ENCODE data around the gene NGLY1. TPM values are rescaled to one million over a fixed set of nuclear protein-coding genes. Genes with fewer than 3 reads are reported as not detected.

The NGLY1 gene
- total RNA-seq = 10 to 100 TPM; 17.8 to 58.1 (median 32.5) TPM

- 1% methylated on average over 17 of the region's 72 CpGs; no CpG with 5 or more reads in 1 of the 2 donors for WGBS, 2 donors
- peak; percentile 97 to 98 for ATAC-seq (ENCODE audit: low FRiP score in 2 of 2)
- H3K4me3 ChIP-seq = peak within 1 kb of the TSS; percentile 66 to 99 (median 84)
These were observed at the start of gene NGLY1 for GRCh38 chr3:25782938-25783660. TSS of gene NGLY1 (minus strand) at chr3:25783443. CDS start at chr3:25783390, 53 bp downstream.

GRCh38 chr3:25831578-25831977 lies 48.3 kb upstream of the NGLY1 start:
- no peak for TF ChIP-seq POLR2A (IDR thresholded peaks at IDR 0.05)
- TF ChIP-seq EP300 (IDR thresholded peaks at IDR 0.05) = no peak
- TF ChIP-seq POLR2AphosphoS5 (IDR thresholded peaks at IDR 0.05) = no peak
- TF ChIP-seq CTCF (IDR thresholded peaks at IDR 0.05) = no peak
- no peak for DNase-seq

More at GRCh38 chr3:25782938-25783660, at the start of gene NGLY1:
- Histone ChIP-seq H3K4me1 (peaks cover 9 to 16% (median 13%) of the 10 kb centered on the region in 4 donors), H3K27me3 (no peaks in the 10 kb centered on the region), H3K27ac (peak within 1 kb of the TSS; percentile 90 to 98 (median 92)), H3K36me3 (peaks cover 0 to 2% (median 0%) of the 10 kb centered on the region in 4 donors), H3K9me3 (peaks cover 0 to 5% (median 0%) of the 10 kb centered on the region in 4 donors)
- TF ChIP-seq CTCF (IDR thresholded peaks at IDR 0.05) = peak; percentile 29 to 62 (median 48)
- TF ChIP-seq POLR2AphosphoS5 (IDR thresholded peaks at IDR 0.05) = peak; percentile 49 to 96
- no peak for TF ChIP-seq EP300 (IDR thresholded peaks at IDR 0.05)
- TF ChIP-seq POLR2A (IDR thresholded peaks at IDR 0.05) = peak in 3 of 4 donors; percentile 84 to 96 (median 89)
- peak; percentile 90 to 97 for DNase-seq

GRCh38 chr3:25830373-25831280 lies 47.4 kb upstream of the NGLY1 start:
- Histone ChIP-seq H3K4me3 (no peak overlapping the region), H3K4me1 (no peaks in the 10 kb centered on the region), H3K27ac (no peak overlapping the region), H3K9me3 (no peaks in the 10 kb centered on the region), H3K27me3 (no peaks in the 10 kb centered on the region), H3K36me3 (no peaks in the 10 kb centered on the region)
- DNase-seq = no peak
- TF ChIP-seq POLR2AphosphoS5 (IDR thresholded peaks at IDR 0.05) (no peak), POLR2A (IDR thresholded peaks at IDR 0.05) (no peak), CTCF (IDR thresholded peaks at IDR 0.05) (no peak), EP300 (IDR thresholded peaks at IDR 0.05) (no peak)
- 85 to 87% methylated on average over 6 of the region's 6 CpGs for WGBS, 2 donors
- ATAC-seq (ENCODE audit: low FRiP score in 2 of 2) = no peak

More at GRCh38 chr3:25831578-25831977, 48.3 kb upstream of the NGLY1 start:
- ATAC-seq (ENCODE audit: low FRiP score in 2 of 2) = no peak
- 16 to 21% methylated on average over 3 of the region's 3 CpGs for WGBS, 2 donors
- Histone ChIP-seq H3K9me3 (no peaks in the 10 kb centered on the region), H3K4me3 (no peak overlapping the region), H3K4me1 (no peaks in the 10 kb centered on the region), H3K27me3 (no peaks in the 10 kb centered on the region), H3K36me3 (no peaks in the 10 kb centered on the region), H3K27ac (no peak overlapping the region)

GRCh38 chr3:25826510-25826909 lies 43.3 kb upstream of the NGLY1 start:
- H3K4me1 ChIP-seq = no peaks in the 10 kb centered on the region
- H3K9me3 ChIP-seq = no peaks in the 10 kb centered on the region
- no peak overlapping the region for H3K27ac ChIP-seq
- 53 to 66% methylated on average over 2 of the region's 2 CpGs for WGBS, 2 donors
- H3K27me3 ChIP-seq = no peaks in the 10 kb centered on the region
- no peaks in the 10 kb centered on the region for H3K36me3 ChIP-seq
- ATAC-seq (ENCODE audit: low FRiP score in 2 of 2) (no peak), DNase-seq (no peak)
- no peak overlapping the region for H3K4me3 ChIP-seq
- no peak for TF ChIP-seq POLR2AphosphoS5 (IDR thresholded peaks at IDR 0.05)
- no peak for TF ChIP-seq POLR2A (IDR thresholded peaks at IDR 0.05)
- TF ChIP-seq EP300 (IDR thresholded peaks at IDR 0.05) = no peak
- no peak for TF ChIP-seq CTCF (IDR thresholded peaks at IDR 0.05)

All from upper lobe of left lung (tissue), 6 donors.